Activated CD8-positive, alpha-beta T cell treated with anti-CD3 and anti-CD28 coated beads for 36 hours (primary cell): ENCODE results near the gene COCH. TPM values are rescaled to one million over a fixed set of nuclear protein-coding genes. Genes with fewer than 3 reads are reported as not detected.
A peak's percentile ranks its signal among the peaks of the same experiment; 100 is the strongest.
"Not testable (repeated sequence)": the region's sequence is repeated elsewhere in the genome, so short reads cannot be mapped to it uniquely, and the experiment has no call there.

ENCODE experiments used
- ATAC-seq: fragments of 200-7000 bp; cut with Tn5 transposase; one replicate; pipeline ENCODE4 v1.10.0; 2021; ENCODE audit warnings: mild to moderate bottlenecking, moderate library complexity
- CTCF ChIA-PET: fragments of 350-600 bp; sonication (Branson Sonifier 250); formaldehyde crosslinking; loops from one replicate; lab custom pipeline; 2021; ENCODE audit warnings: antibody characterized with exemption; lab: Charles Lee
- POLR2A ChIA-PET: fragments of 350-600 bp; sonication (Branson Sonifier 250); formaldehyde crosslinking; loops from one replicate; lab custom pipeline; 2021; ENCODE audit warnings: antibody characterized with exemption; lab: Charles Lee
- DNase-seq: peaks from one replicate; pipeline ENCODE4 v3.0.0-alpha.2; 2020
- H3K27ac Mint-ChIP-seq: one replicate; pipeline ENCODE4 v1.8.0; 2021; ENCODE audit warnings: mild to moderate bottlenecking, mixed read lengths
- H3K27me3 Mint-ChIP-seq: one replicate; pipeline ENCODE4 v1.8.0; 2021; ENCODE audit warnings: mixed read lengths
- H3K36me3 Mint-ChIP-seq: one replicate; pipeline ENCODE4 v1.8.0; 2021; ENCODE audit warnings: low read depth, mixed read lengths
- H3K4me1 Mint-ChIP-seq: one replicate; pipeline ENCODE4 v1.8.0; 2021; ENCODE audit warnings: low read depth, mixed read lengths
- H3K4me3 Mint-ChIP-seq: one replicate; pipeline ENCODE4 v1.8.0; 2021; ENCODE audit warnings: mild to moderate bottlenecking, moderate library complexity, mixed read lengths
- H3K9me3 Mint-ChIP-seq: one replicate; pipeline ENCODE4 v1.8.0; 2021; ENCODE audit warnings: mixed read lengths
- intact Hi-C: fragments of 100-400 bp; cut with micrococcal nuclease; formaldehyde crosslinking; loops from one replicate; pipeline ENCODE4 v1.10.0; 2022
- total RNA-seq, 2 experiments: library from RNA; stranded (reverse); gene quantifications; one replicate each; pipeline ENCODE4 v1.2.3, GENCODE V29; 2021
- TF ChIP-seq, protein P1 (sequence below): fragments of 200-600 bp; IDR thresholded peaks from one replicate; pipeline ENCODE4 v1.8.0; 2022; ENCODE audit warnings: antibody characterized with exemption, mild to moderate bottlenecking

COCH gene
- total RNA-seq, 2 experiments from 2014 or later, result 5.8 TPM

DNA sequence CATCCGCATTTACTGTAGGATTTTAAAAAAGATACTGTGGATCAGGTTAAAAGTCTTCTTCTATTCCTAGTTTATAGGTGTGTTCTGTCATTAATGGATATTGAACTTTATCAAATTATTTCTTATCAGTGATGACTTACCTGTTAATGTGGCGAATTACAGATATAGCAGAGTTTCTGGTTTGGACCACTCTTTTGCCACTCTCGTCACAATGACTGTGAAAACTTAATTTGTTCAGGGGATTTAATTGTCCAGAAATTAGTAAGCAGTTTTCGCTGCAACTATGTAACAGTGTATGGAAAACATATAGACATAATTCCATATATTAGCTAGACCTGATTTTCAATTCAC lies 14.9 kb downstream of the COCH start:
- DNase-seq, result no peak
- no peak overlapping the region for H3K27ac Mint-ChIP-seq
- no peak overlapping the region for H3K4me3 Mint-ChIP-seq
- ChIA-PET POLR2A (no interaction called here), CTCF (no interaction called here)
- ATAC-seq, result no peak
- no peaks in the 10 kb centered on the region for H3K9me3 Mint-ChIP-seq
- H3K36me3 Mint-ChIP-seq, result no peaks in the 10 kb centered on the region
- intact Hi-C loops, result no loop called here
- TF ChIP-seq, protein P1, sequence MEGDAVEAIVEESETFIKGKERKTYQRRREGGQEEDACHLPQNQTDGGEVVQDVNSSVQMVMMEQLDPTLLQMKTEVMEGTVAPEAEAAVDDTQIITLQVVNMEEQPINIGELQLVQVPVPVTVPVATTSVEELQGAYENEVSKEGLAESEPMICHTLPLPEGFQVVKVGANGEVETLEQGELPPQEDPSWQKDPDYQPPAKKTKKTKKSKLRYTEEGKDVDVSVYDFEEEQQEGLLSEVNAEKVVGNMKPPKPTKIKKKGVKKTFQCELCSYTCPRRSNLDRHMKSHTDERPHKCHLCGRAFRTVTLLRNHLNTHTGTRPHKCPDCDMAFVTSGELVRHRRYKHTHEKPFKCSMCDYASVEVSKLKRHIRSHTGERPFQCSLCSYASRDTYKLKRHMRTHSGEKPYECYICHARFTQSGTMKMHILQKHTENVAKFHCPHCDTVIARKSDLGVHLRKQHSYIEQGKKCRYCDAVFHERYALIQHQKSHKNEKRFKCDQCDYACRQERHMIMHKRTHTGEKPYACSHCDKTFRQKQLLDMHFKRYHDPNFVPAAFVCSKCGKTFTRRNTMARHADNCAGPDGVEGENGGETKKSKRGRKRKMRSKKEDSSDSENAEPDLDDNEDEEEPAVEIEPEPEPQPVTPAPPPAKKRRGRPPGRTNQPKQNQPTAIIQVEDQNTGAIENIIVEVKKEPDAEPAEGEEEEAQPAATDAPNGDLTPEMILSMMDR, result no peak
- peaks cover 12% of the 10 kb centered on the region for H3K4me1 Mint-ChIP-seq
- no peaks in the 10 kb centered on the region for H3K27me3 Mint-ChIP-seq

DNA sequence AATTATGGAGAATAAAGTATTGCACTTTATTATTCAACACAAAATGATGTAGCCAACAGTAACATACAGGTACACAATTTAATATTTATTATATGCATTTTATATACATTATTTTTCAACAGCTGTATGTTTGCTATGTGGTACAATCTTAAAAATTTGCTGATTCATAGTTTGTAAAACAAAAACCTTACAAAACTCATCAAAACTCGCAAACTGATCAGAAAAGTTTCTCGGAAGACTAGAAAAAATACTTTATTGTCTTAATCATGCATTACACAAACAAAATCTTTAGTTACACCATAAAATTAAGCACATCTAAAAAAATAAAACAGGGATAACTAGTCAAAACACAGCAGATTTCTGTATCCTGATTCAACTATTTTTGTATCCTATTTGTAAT lies 19.5 kb downstream of the COCH start:
- intact Hi-C loops, result no loop called here
- TF ChIP-seq, protein P1, result no peak
- Mint-ChIP-seq H3K4me3 (no peak overlapping the region), H3K9me3 (no peaks in the 10 kb centered on the region), H3K36me3 (peaks cover 14% of the 10 kb centered on the region), H3K27me3 (no peaks in the 10 kb centered on the region), H3K4me1 (peaks cover 10% of the 10 kb centered on the region), H3K27ac (no peak overlapping the region)
- POLR2A ChIA-PET, result no interaction called here
- CTCF ChIA-PET, result no interaction called here
- DNase-seq (no peak), ATAC-seq (no peak)

DNA sequence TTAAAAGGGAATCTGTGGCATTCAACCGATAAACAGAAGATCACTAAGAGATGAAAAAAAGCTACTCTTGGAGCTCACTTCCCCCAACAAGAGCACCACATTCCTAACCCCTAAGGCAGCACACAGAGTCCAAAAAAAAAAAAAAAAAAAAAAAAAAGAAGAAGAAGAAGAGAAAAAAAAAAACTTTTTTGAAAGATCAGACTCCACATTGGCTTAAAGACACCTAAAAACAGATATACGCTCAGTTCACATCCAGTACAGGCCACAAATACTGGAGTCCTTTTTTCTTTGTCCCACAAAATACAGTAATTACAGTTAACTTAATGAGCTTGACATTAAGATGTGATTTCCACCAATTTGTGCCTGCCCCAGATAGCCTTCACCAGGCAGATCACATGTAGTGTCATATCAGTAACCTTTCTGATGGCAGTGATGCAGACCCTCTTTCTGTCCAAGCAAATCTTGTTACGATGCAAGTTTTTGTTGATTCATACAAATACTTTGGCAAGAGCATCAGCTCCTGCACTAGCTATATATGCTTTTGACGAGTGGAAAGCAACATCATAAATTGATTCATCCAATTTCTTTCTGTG lies 20.7 kb downstream of the COCH start:
- Mint-ChIP-seq H3K36me3 (peaks cover 22% of the 10 kb centered on the region), H3K4me1 (peaks cover 7% of the 10 kb centered on the region), H3K4me3 (no peak overlapping the region), H3K27me3 (no peaks in the 10 kb centered on the region), H3K27ac (no peak overlapping the region), H3K9me3 (no peaks in the 10 kb centered on the region)
- TF ChIP-seq, protein P1, result no peak
- ATAC-seq (no peak), DNase-seq (no peak)
- ChIA-PET CTCF (no interaction called here), POLR2A (no interaction called here)
- intact Hi-C loops, result no loop called here

DNA sequence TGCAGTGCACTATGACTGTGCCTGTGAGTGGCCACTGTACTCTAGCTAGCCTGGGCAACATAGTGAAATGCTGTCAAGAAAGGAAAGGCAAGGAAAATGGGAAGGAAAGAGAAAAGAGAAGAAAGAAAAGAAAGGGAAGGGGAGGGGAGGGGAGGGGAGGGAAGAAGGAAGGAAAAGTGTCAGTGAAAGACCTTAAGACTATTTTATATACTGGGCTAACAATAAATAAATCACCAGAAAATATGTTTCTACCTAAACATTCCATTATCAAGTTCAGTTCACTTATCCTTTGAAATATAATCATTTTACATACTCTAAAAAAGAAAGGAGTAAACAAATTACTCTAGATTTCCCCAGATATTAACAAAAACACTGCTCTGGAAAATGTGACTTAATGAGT lies 22.1 kb downstream of the COCH start:
- TF ChIP-seq, protein P1, result no peak
- Mint-ChIP-seq H3K27me3 (no peaks in the 10 kb centered on the region), H3K4me1 (peaks cover 9% of the 10 kb centered on the region), H3K27ac (peak overlapping the region; percentile 47), H3K4me3 (no peak overlapping the region), H3K9me3 (no peaks in the 10 kb centered on the region), H3K36me3 (peaks cover 25% of the 10 kb centered on the region)
- CTCF ChIA-PET, result no interaction called here
- intact Hi-C loops, result no loop called here
- ATAC-seq, result no peak
- POLR2A ChIA-PET, result no interaction called here
- no peak for DNase-seq

DNA sequence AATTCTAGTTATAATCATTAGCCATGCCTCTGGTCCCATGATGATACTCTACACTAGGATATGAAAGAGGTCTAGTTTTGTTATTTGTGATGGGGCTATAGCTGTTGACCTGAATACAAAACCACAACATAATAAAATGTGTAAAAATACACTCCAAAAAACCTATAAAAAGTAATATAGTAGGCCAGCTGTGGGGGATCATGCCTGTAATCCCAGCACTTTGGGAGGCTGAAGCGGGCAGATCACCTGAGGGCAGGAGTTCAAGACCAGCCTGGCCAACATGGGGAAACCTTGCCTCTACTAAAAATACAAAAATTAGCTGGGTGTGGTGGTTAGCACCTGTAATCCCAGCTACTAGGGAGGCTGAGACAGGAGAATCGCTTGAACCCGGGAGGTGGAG lies 22.8 kb downstream of the COCH start:
- H3K36me3 Mint-ChIP-seq, result peaks cover 28% of the 10 kb centered on the region
- H3K9me3 Mint-ChIP-seq, POLR2A ChIA-PET, ATAC-seq, CTCF ChIA-PET, H3K27me3 Mint-ChIP-seq, H3K4me1 Mint-ChIP-seq, H3K4me3 Mint-ChIP-seq, intact Hi-C loops, DNase-seq, H3K27ac Mint-ChIP-seq: not testable (repeated sequence)
